A549 (cell line): ENCODE data around the gene ZHX3. TPM values are rescaled to one million over a fixed set of nuclear protein-coding genes. Genes with fewer than 3 reads are reported as not detected.
A peak's percentile ranks its signal among the peaks of the same experiment; 100 is the strongest.

Experiments
- ATAC-seq, 2 experiments: fragments of 200-7000 bp in 1 of 2; fragments of >200 bp in 1 of 2; cut with Nextera tagmentation in 1 of 2; cut with Tn5 transposase in 1 of 2; 3 replicates each; pipeline versions ENCODE4 v1.8.0 to v1.9.1; 2018 to 2020; ENCODE audit warnings: mild to moderate bottlenecking in 1 of 2, moderate library complexity in 1 of 2
- CTCF ChIA-PET: fragments of 300-600 bp; sonication (Branson Sonifier 250); formaldehyde crosslinking; extraction: SDS; loops from one replicate; lab custom pipeline; 2021; ENCODE audit warnings: antibody characterized with exemption, inconsistent platforms; lab: Yijun Ruan, JAX
- POLR2A ChIA-PET: fragments of 350-600 bp; formaldehyde crosslinking; extraction: SDS; loops from one replicate; lab custom pipeline; 2021; ENCODE audit warnings: antibody characterized with exemption, inconsistent platforms; lab: Yijun Ruan, JAX
- DNase-seq, 2 experiments: peaks; one replicate each; pipeline versions ENCODE4 v3.0.0 to v3.0.0-alpha.2; 2011 to 2016; ENCODE audit warnings: low read depth in 1 of 2, low spot score in 1 of 2
- FAIRE-seq: peaks from 2 replicates; lab custom pipeline; 2011; peaks lifted over from hg19 to GRCh38; lab: Jason Lieb, UNC
- H3K27ac ChIP-seq, 2 experiments: fragments of >200 bp; sonication (Bioruptor Twin); formaldehyde crosslinking; 3 replicates each; pipeline ENCODE4 v1.5.1; 2016 to 2017
- H3K4me1 ChIP-seq: fragments of >200 bp; sonication (Bioruptor Twin); formaldehyde crosslinking; 3 replicates; pipeline ENCODE4 v1.6.1; 2016
- H3K4me2 ChIP-seq: fragments of >200 bp; sonication (Bioruptor Twin); formaldehyde crosslinking; 3 replicates; pipeline ENCODE4 v1.6.1; 2016
- H3K4me3 ChIP-seq: fragments of >200 bp; sonication (Bioruptor Twin); formaldehyde crosslinking; 3 replicates; pipeline ENCODE4 v1.5.1; 2016
- H3K9me3 ChIP-seq: fragments of >200 bp; sonication (Bioruptor Twin); formaldehyde crosslinking; 3 replicates; pipeline ENCODE4 v1.6.1; 2016
- ATOH8 ChIP-seq: fragments of 250-450 bp; sonication (Bioruptor Pico); IDR thresholded peaks from 2 replicates; pipeline ENCODE4 v1.5.0; 2020; ENCODE audit warnings: low read depth, mild to moderate bottlenecking, moderate library complexity
- BHLHE40 ChIP-seq: IDR thresholded peaks from 2 replicates; pipeline ENCODE4 v1.6.1; 2012; ENCODE audit warnings: low read depth, low read length, inconsistent platforms
- CBX2 ChIP-seq: fragments of 200-600 bp; sonication (generic); IDR thresholded peaks from 2 replicates; pipeline ENCODE4 v1.6.1; 2016; ENCODE audit warnings: low read depth, mild to moderate bottlenecking, borderline replicate concordance
- CEBPB ChIP-seq, 2 experiments: fragments of >200 bp in 1 of 2; sonication (Bioruptor Twin) in 1 of 2; formaldehyde crosslinking in 1 of 2; IDR thresholded peaks; 2 replicates each; pipeline ENCODE4 v1.6.1; 2012 to 2016
- CHD2 ChIP-seq: fragments of 150-350 bp; IDR thresholded peaks from 2 replicates; pipeline ENCODE4 v1.6.1; 2014; ENCODE audit warnings: low read length; ENCODE audit not compliant: partially characterized antibody
- CHD4 ChIP-seq: fragments of 200-600 bp; sonication (generic); IDR thresholded peaks from 2 replicates; pipeline ENCODE4 v1.6.1; 2016; ENCODE audit warnings: antibody characterized with exemption, mild to moderate bottlenecking, borderline replicate concordance
- EHF ChIP-seq: fragments of 250-450 bp; sonication (Bioruptor Pico); IDR thresholded peaks from 2 replicates; pipeline ENCODE4 v1.5.0; 2020; ENCODE audit warnings: mild to moderate bottlenecking
- EHMT2 ChIP-seq: fragments of 200-600 bp; sonication (generic); IDR thresholded peaks from 2 replicates; pipeline ENCODE4 v1.6.1; 2016; ENCODE audit warnings: antibody characterized with exemption, low read depth, mild to moderate bottlenecking, moderate library complexity
- FOSB ChIP-seq: fragments of 250-450 bp; sonication (Bioruptor Pico); IDR thresholded peaks from 2 replicates; pipeline ENCODE4 v1.5.0; 2020; ENCODE audit warnings: mild to moderate bottlenecking, moderate library complexity
- FOXS1 ChIP-seq: fragments of 250-450 bp; sonication (Bioruptor Pico); IDR thresholded peaks from 2 replicates; pipeline ENCODE4 v1.5.0; 2020; ENCODE audit warnings: mild to moderate bottlenecking, moderate library complexity
- HDAC2 ChIP-seq: fragments of 200-600 bp; sonication (generic); IDR thresholded peaks from 2 replicates; pipeline ENCODE4 v1.6.1; 2016
- HES2 ChIP-seq: fragments of >200 bp; sonication (Bioruptor Twin); formaldehyde crosslinking; IDR thresholded peaks from 2 replicates; pipeline ENCODE4 v1.6.1; 2016
- HOXA7 ChIP-seq: fragments of 250-450 bp; sonication (Bioruptor Pico); IDR thresholded peaks from 2 replicates; pipeline ENCODE4 v1.5.0; 2020; ENCODE audit warnings: mild to moderate bottlenecking, moderate library complexity
- HOXB13 ChIP-seq: fragments of 250-450 bp; sonication (Bioruptor Pico); IDR thresholded peaks from 2 replicates; pipeline ENCODE4 v1.5.0; 2020; ENCODE audit warnings: low read depth, mild to moderate bottlenecking, moderate library complexity
- HOXB5 ChIP-seq: fragments of 250-450 bp; sonication (Bioruptor Pico); IDR thresholded peaks from 2 replicates; pipeline ENCODE4 v1.5.0; 2020; ENCODE audit warnings: mild to moderate bottlenecking, moderate library complexity
- JUNB ChIP-seq: fragments of >200 bp; sonication (Bioruptor Twin); formaldehyde crosslinking; IDR thresholded peaks from 2 replicates; pipeline ENCODE4 v1.6.1; 2016
- MAZ ChIP-seq: fragments of 150-350 bp; IDR thresholded peaks from 2 replicates; pipeline ENCODE4 v1.6.1; 2014; ENCODE audit warnings: antibody characterized with exemption, low read depth, low read length, borderline replicate concordance
- MYC ChIP-seq: IDR thresholded peaks from 2 replicates; pipeline ENCODE4 v1.6.1; 2012; ENCODE audit warnings: mild to moderate bottlenecking, inconsistent platforms, low read length, improper control_type of control experiment, borderline replicate concordance
- NFE2L2 ChIP-seq: fragments of 150-350 bp; conservative IDR thresholded peaks from 2 replicates; pipeline ENCODE4 v1.6.1; 2014; ENCODE audit warnings: low read length
- NPAS2 ChIP-seq: fragments of 250-450 bp; sonication (Bioruptor Pico); IDR thresholded peaks from 2 replicates; pipeline ENCODE4 v1.8.0; 2022; ENCODE audit warnings: mild to moderate bottlenecking, moderate library complexity, borderline replicate concordance
- NR3C1 ChIP-seq: fragments of >200 bp; sonication (Bioruptor Twin); formaldehyde crosslinking; IDR thresholded peaks from 3 replicates; pipeline ENCODE4 v1.6.1; 2017
- RAD21 ChIP-seq, 2 experiments: fragments of >200 bp in 1 of 2; sonication (Bioruptor Twin) in 1 of 2; formaldehyde crosslinking in 1 of 2; IDR thresholded peaks in 1 of 2; conservative IDR thresholded peaks in 1 of 2; 2 replicates in 1 of 2; 3 replicates in 1 of 2; pipeline ENCODE4 v1.6.1; 2012 to 2018; ENCODE audit warnings: inconsistent platforms in 1 of 2
- REST ChIP-seq: fragments of 200-600 bp; sonication (generic); IDR thresholded peaks from 2 replicates; pipeline ENCODE4 v1.6.1; 2016; ENCODE audit warnings: antibody characterized with exemption, mild to moderate bottlenecking, moderate library complexity
- RFX5 ChIP-seq: fragments of 450-650 bp; IDR thresholded peaks from 2 replicates; pipeline ENCODE4 v1.7.1; 2014; ENCODE audit warnings: antibody characterized with exemption, mild to moderate bottlenecking, moderate library complexity
- SMC3 ChIP-seq: fragments of >200 bp; sonication (Bioruptor Twin); formaldehyde crosslinking; IDR thresholded peaks from 3 replicates; pipeline ENCODE4 v1.6.1; 2018; ENCODE audit warnings: inconsistent platforms
- TFCP2L1 ChIP-seq: fragments of 250-450 bp; sonication (Bioruptor Pico); IDR thresholded peaks from 2 replicates; pipeline ENCODE4 v1.5.0; 2021; ENCODE audit warnings: mild to moderate bottlenecking
- ZC3H11A ChIP-seq: fragments of 450-650 bp; IDR thresholded peaks from 2 replicates; pipeline ENCODE4 v1.6.1; 2014; ENCODE audit warnings: antibody characterized with exemption, mild to moderate bottlenecking
- ZFP36 ChIP-seq: fragments of 450-650 bp; IDR thresholded peaks from 2 replicates; pipeline ENCODE4 v1.6.1; 2014; ENCODE audit warnings: borderline replicate concordance; ENCODE audit not compliant: partially characterized antibody
- ZNF302 ChIP-seq: fragments of 250-450 bp; sonication (Bioruptor Pico); IDR thresholded peaks from 2 replicates; pipeline ENCODE4 v1.9.0; 2021; ENCODE audit warnings: inconsistent platforms, mild to moderate bottlenecking, moderate library complexity
- ZSCAN20 ChIP-seq: fragments of 250-450 bp; sonication (Bioruptor Pico); IDR thresholded peaks from 2 replicates; pipeline ENCODE4 v1.8.0; 2022; ENCODE audit warnings: mild to moderate bottlenecking, moderate library complexity
- WGBS: methylation state at CpG from one replicate; pipeline ENCODE4 v1.1.6; 2017; ENCODE audit errors: missing lambda C conversion rate; 5-methylcytosine and 5-hydroxymethylcytosine counted together
- polyA plus RNA-seq, 4 experiments: library from polyadenylated mRNA; depleted of rRNA in 3 of 4; stranded (reverse); fragments of >200 nt; fragmentation: RNase III in 1 of 4; extraction: RNeasy Plus Mini Kit Qiagen cat#74134 plus additional on column Dnase treatment in 1 of 4; gene quantifications; 2 replicates in 3 of 4; 3 replicates in 1 of 4; pipeline ENCODE4 v1.2.3, GENCODE V29; 2011 to 2017

The ZHX3 gene
- polyA plus RNA-seq, 2 of the 4 experiments (the other 2 are of a cell fraction): 3.6 to 4.1 TPM

- DNase-seq (no peak), ATAC-seq (peak; percentile 24 to 38; a peak in 3 of 6 replicates), FAIRE-seq (no peak)
- TF ChIP-seq MYC (no peak), EHMT2 (no peak), NPAS2 (CRISPR knock-in tag) (no peak), HOXA7 (CRISPR knock-in tag) (no peak), CEBPB (IDR thresholded peaks at IDR 0.05) (no peak)
- Histone ChIP-seq H3K9me3 (no peaks in the 10 kb centered on the region), H3K4me2 (no peak overlapping the region), H3K4me3 (no peak overlapping the region), H3K27ac (no peak overlapping the region), H3K4me1 (no peaks in the 10 kb centered on the region)
- WGBS: 56% methylated on average over 1 of the region's 1 CpG
- ChIA-PET POLR2A (no interaction called here), CTCF (interaction anchor here (1.0 to 1.9 kb wide), 4 partner anchors 10 to 46 kb away, joined by 3 to 7 read pairs (median 3); no protein-coding TSS in a partner anchor)
These were observed 104.2 kb downstream of the ZHX3 start for GRCh38 chr20:41213150-41213820.

GRCh38 chr20:41205313-41205712, 112.2 kb downstream of the ZHX3 start:
- CTCF ChIA-PET: interaction anchor here (4.4 kb wide), 1 partner anchor 33 kb away, joined by 16 read pairs; no protein-coding TSS in a partner anchor

GRCh38 chr20:41204304-41205265, 112.9 kb downstream of the ZHX3 start:
- Histone ChIP-seq H3K4me2 (no peak overlapping the region), H3K27ac (no peak overlapping the region), H3K9me3 (0 out of 3 replicates have a peak, but pooled peaks cover 1% of the 10 kb centered on the region), H3K4me1 (no peaks in the 10 kb centered on the region), H3K4me3 (no peak overlapping the region)
- no peak for DNase-seq
- ChIA-PET POLR2A (no interaction called here), CTCF (interaction anchor here (1.2 to 4.4 kb wide), 3 partner anchors 28 to 133 kb away, joined by 5 to 16 read pairs (median 5); no protein-coding TSS in a partner anchor)
- FAIRE-seq: no peak
- no peak for ATAC-seq
- 73% methylated on average over 7 of the region's 8 CpGs for WGBS
- TF ChIP-seq REST (no peak), MAZ (no peak), ZNF302 (no peak), FOSB (CRISPR knock-in tag) (no peak), JUNB (no peak), CHD4 (no peak), HES2 (no peak), ATOH8 (CRISPR knock-in tag) (no peak), SMC3 (no peak), NR3C1 (no peak), HOXB13 (CRISPR knock-in tag) (no peak), ZSCAN20 (CRISPR knock-in tag) (no peak), HOXB5 (CRISPR knock-in tag) (no peak)
- TF ChIP-seq, all 56 proteins: peak for 0

More at GRCh38 chr20:41205313-41205712, 112.2 kb downstream of the ZHX3 start:
- WGBS: 76% methylated on average over 10 of the region's 11 CpGs
- Histone ChIP-seq H3K27ac (no peak overlapping the region), H3K4me1 (no peaks in the 10 kb centered on the region), H3K9me3 (no peaks in the 10 kb centered on the region)
- FAIRE-seq (no peak), DNase-seq (no peak)
- POLR2A ChIA-PET: no interaction called here
- no peak for TF ChIP-seq TFCP2L1
- TF ChIP-seq FOSB (CRISPR knock-in tag): no peak
- no peak for TF ChIP-seq HES2
- no peak for TF ChIP-seq CBX2
- TF ChIP-seq FOXS1 (CRISPR knock-in tag): no peak
- TF ChIP-seq ZNF302: no peak
- no peak for TF ChIP-seq ZFP36
- no peak for TF ChIP-seq NFE2L2
- no peak for TF ChIP-seq CHD2
- TF ChIP-seq NPAS2 (CRISPR knock-in tag): no peak
- TF ChIP-seq HDAC2: no peak
- TF ChIP-seq BHLHE40: no peak
- no peak for TF ChIP-seq RFX5
- TF ChIP-seq RAD21 (conservative IDR thresholded peaks at IDR 0.05 in 1 of 2, IDR thresholded peaks at IDR 0.05 in 1 of 2): no peak
- no peak for TF ChIP-seq EHMT2
- no peak for TF ChIP-seq ZC3H11A
- TF ChIP-seq EHF: no peak
- TF ChIP-seq, all 56 proteins: peak for 0
- no peak overlapping the region for H3K4me3 ChIP-seq
- H3K4me2 ChIP-seq: no peak overlapping the region
- ATAC-seq: no peak
